IMR-90 (cell line): Measurements from ENCODE around the gene PRSS53. TPM values are rescaled to one million over a fixed set of nuclear protein-coding genes. Genes with fewer than 3 reads are reported as not detected.

Experiments
- ATAC-seq: fragments of 200-7000 bp; cut with Tn5 transposase; 2 replicates; pipeline ENCODE4 v1.9.1; 2020; ENCODE audit warnings: low read depth, mild to moderate bottlenecking, moderate library complexity
- BruUV-seq: library from RNA; stranded (reverse); fragments of 400-500 nt; replicated peaks from 2 replicates; lab custom pipeline; 2021; lab: Mats Ljungman, UMichigan
- CTCF ChIA-PET: fragments of 300-600 bp; formaldehyde crosslinking; extraction: SDS; loops from one replicate; lab custom pipeline; 2021; ENCODE audit warnings: antibody characterized with exemption; lab: Yijun Ruan, JAX
- POLR2A ChIA-PET: fragments of 300-600 bp; sonication (Branson Sonifier 250); formaldehyde crosslinking; loops from one replicate; lab custom pipeline; 2022; ENCODE audit warnings: antibody characterized with exemption; ENCODE audit not compliant: unreplicated experiment; lab: Charles Lee
- DNase-seq: peaks from one replicate; pipeline ENCODE4 v3.0.0; 2013
- H2AFZ ChIP-seq: replicated peaks from 2 replicates; pipeline ENCODE3; 2013; ENCODE audit warnings: low read length, mild to moderate bottlenecking; ENCODE audit not compliant: poor library complexity
- H2AK5ac ChIP-seq: 2 replicates; pipeline ENCODE4 v1.6.1; 2013; ENCODE audit warnings: low read depth, low read length, inconsistent platforms
- H2AK9ac ChIP-seq: replicated peaks from 2 replicates; pipeline ENCODE3; 2013; ENCODE audit warnings: mild to moderate bottlenecking, low read depth, low read length, moderate library complexity; ENCODE audit not compliant: poor library complexity
- H2BK120ac ChIP-seq: 2 replicates; pipeline ENCODE4 v1.6.1; 2013; ENCODE audit warnings: low read depth, low read length, inconsistent platforms
- H2BK15ac ChIP-seq: 3 replicates; pipeline ENCODE4 v1.6.1; 2013; ENCODE audit warnings: low read depth, low read length, inconsistent platforms
- H2BK20ac ChIP-seq: 2 replicates; pipeline ENCODE4 v1.6.1; 2013; ENCODE audit warnings: low read depth, mild to moderate bottlenecking, inconsistent platforms, low read length, moderate library complexity
- H2BK5ac ChIP-seq: 2 replicates; pipeline ENCODE4 v1.6.1; 2013; ENCODE audit warnings: mild to moderate bottlenecking, low read depth, low read length, inconsistent platforms; ENCODE audit not compliant: poor library complexity, severe bottlenecking
- H3K14ac ChIP-seq: replicated peaks from 2 replicates; pipeline ENCODE4 v1.6.1; 2013; ENCODE audit warnings: low read depth, low read length, inconsistent platforms
- H3K18ac ChIP-seq: 2 replicates; pipeline ENCODE4 v1.6.1; 2013; ENCODE audit warnings: low read depth, low read length, control low read depth
- H3K23ac ChIP-seq: 2 replicates; pipeline ENCODE4 v1.6.1; 2013; ENCODE audit warnings: low read depth, low read length, inconsistent platforms
- H3K27ac ChIP-seq: 2 replicates; pipeline ENCODE4 v1.5.1; 2013; ENCODE audit warnings: mild to moderate bottlenecking, control low read depth, low read length; ENCODE audit not compliant: insufficient read depth
- H3K27me3 ChIP-seq: 2 replicates; pipeline ENCODE4 v1.6.1; 2013; ENCODE audit warnings: low read length; ENCODE audit not compliant: control insufficient read depth, insufficient read depth
- H3K36me3 ChIP-seq: 2 replicates; pipeline ENCODE4 v1.6.1; 2013; ENCODE audit warnings: low read length, mixed read lengths; ENCODE audit not compliant: control insufficient read depth, insufficient read depth
- H3K4ac ChIP-seq: 2 replicates; pipeline ENCODE4 v1.6.1; 2013; ENCODE audit warnings: low read depth, low read length, inconsistent platforms
- H3K4me1 ChIP-seq: 2 replicates; pipeline ENCODE4 v1.6.1; 2013; ENCODE audit warnings: low read length, mixed read lengths; ENCODE audit not compliant: control insufficient read depth, insufficient read depth
- H3K4me2 ChIP-seq: 2 replicates; pipeline ENCODE4 v1.6.1; 2013; ENCODE audit warnings: low read depth, mild to moderate bottlenecking, control low read depth, low read length, moderate library complexity
- H3K4me3 ChIP-seq: 2 replicates; pipeline ENCODE4 v1.5.1; 2013; ENCODE audit warnings: low read depth, mild to moderate bottlenecking, control low read depth, low read length, moderate library complexity; ENCODE audit not compliant: insufficient read depth
- H3K56ac ChIP-seq: 2 replicates; pipeline ENCODE4 v1.6.1; 2013; ENCODE audit warnings: low read length, inconsistent platforms; ENCODE audit not compliant: insufficient read depth; ENCODE audit errors: extremely low read depth
- H3K79me1 ChIP-seq, 2 experiments: 2 replicates each; pipeline ENCODE4 v1.6.1; 2013; ENCODE audit warnings: low read length in 2 of 2, inconsistent platforms in 1 of 2, low read depth in 1 of 2
- H3K9ac ChIP-seq: 2 replicates; pipeline ENCODE4 v1.6.1; 2013; ENCODE audit warnings: low read depth, low read length, control low read depth
- H3K9me1 ChIP-seq: 2 replicates; pipeline ENCODE4 v1.6.1; 2013; ENCODE audit warnings: low read length, inconsistent platforms; ENCODE audit not compliant: insufficient read depth
- H3K9me3 ChIP-seq: 2 replicates; pipeline ENCODE4 v1.6.1; 2013; ENCODE audit warnings: low read length; ENCODE audit not compliant: control insufficient read depth, insufficient read depth
- H4K20me1 ChIP-seq: 2 replicates; pipeline ENCODE4 v1.6.1; 2013; ENCODE audit warnings: low read length, inconsistent platforms; ENCODE audit not compliant: insufficient read depth
- H4K5ac ChIP-seq: 2 replicates; pipeline ENCODE4 v1.6.1; 2013; ENCODE audit warnings: mild to moderate bottlenecking, low read depth, low read length, control low read depth
- H4K8ac ChIP-seq, 2 experiments: 2 replicates each; pipeline ENCODE4 v1.6.1; 2013; ENCODE audit warnings: low read depth in 2 of 2, low read length in 2 of 2, control low read depth in 1 of 2, inconsistent platforms in 1 of 2
- H4K91ac ChIP-seq: 2 replicates; pipeline ENCODE4 v1.6.1; 2013; ENCODE audit warnings: low read depth, low read length, inconsistent platforms; ENCODE audit not compliant: insufficient read depth
- CEBPB ChIP-seq: IDR thresholded peaks from 2 replicates; pipeline ENCODE4 v1.6.1; 2012; ENCODE audit warnings: low read depth, low read length, improper control_type of control experiment
- MXI1 ChIP-seq: IDR thresholded peaks from 2 replicates; pipeline ENCODE4 v1.6.1; 2012; ENCODE audit warnings: low read depth, mild to moderate bottlenecking, low read length, moderate library complexity, borderline replicate concordance
- USF2 ChIP-seq: fragments of 150-350 bp; IDR thresholded peaks from 2 replicates; pipeline ENCODE4 v1.6.1; 2017; ENCODE audit warnings: mild to moderate bottlenecking, antibody characterized with exemption, low read length, low read depth
- WGBS, 2 experiments: methylation state at CpG; one replicate each; pipeline versions ENCODE4 v1.1.5 to v1.1.7; 2013; ENCODE audit warnings: missing lambda C conversion rate in 2 of 2; ENCODE audit not compliant: insufficient read length in 1 of 2; ENCODE audit errors: extremely low coverage in 2 of 2; 5-methylcytosine and 5-hydroxymethylcytosine counted together
- dilution Hi-C: fragments of 300-500 bp; cut with HindIII; formaldehyde crosslinking; loops from one replicate; pipeline ENCODE4 v1.14.3; 2018; ENCODE audit warnings: low sequenced_read_pairs; ENCODE audit not compliant: unreplicated experiment
- in situ Hi-C: fragments of 300-500 bp; cut with MboI; formaldehyde crosslinking; loops from 3 replicates; pipeline ENCODE4 v1.14.3; 2019; ENCODE audit warnings: low sequenced_read_pairs, inconsistent platforms, mixed read lengths
- intact Hi-C: fragments of 100-400 bp; cut with micrococcal nuclease; formaldehyde crosslinking; loops from 2 replicates; pipeline ENCODE4 v1.10.0; 2022
- polyA plus RNA-seq, 3 experiments: library from polyadenylated mRNA; depleted of rRNA; stranded (reverse); fragments of >200 nt; gene quantifications; 2 replicates each; pipeline ENCODE4 v1.2.3, GENCODE V29; 2012; ENCODE audit warnings: low replicate concordance in 1 of 3
- total RNA-seq: library from RNA; depleted of rRNA; stranded (reverse); fragments of >200 nt; gene quantifications from 2 replicates; pipeline ENCODE4 v1.2.3, GENCODE V29; 2012

The PRSS53 gene
- total and polyA plus RNA-seq, 2 of the 4 experiments (the other 2 are of a cell fraction): 0.72 to 5.9 TPM

GRCh38 chr16:31074814-31075183 lies 13.9 kb downstream of the PRSS53 start:
- H3K27ac ChIP-seq: peak overlapping the region; percentile 77
- H4K8ac ChIP-seq: peak overlapping the region; percentile 30 to 89; a peak in 2 of 4 replicates
- H2BK20ac ChIP-seq: no peak overlapping the region
- H2BK120ac ChIP-seq: no peak overlapping the region
- peaks cover 6% of the 10 kb centered on the region for H3K4me1 ChIP-seq
- ChIA-PET POLR2A (no interaction called here), CTCF (interaction anchor here (1.0 kb wide), 1 partner anchor 17 kb away, joined by 4 read pairs; no protein-coding TSS in a partner anchor)
- no peak for ATAC-seq
- no peak overlapping the region for H2BK15ac ChIP-seq
- H3K9me1 ChIP-seq: no peaks in the 10 kb centered on the region
- intact Hi-C loops: loop anchor here (1.0 to 10.0 kb wide), 3 partner anchors 77 to 120 kb away; partner anchors contain the start of genes HSD3B7 and SETD1A
- H4K5ac ChIP-seq: peak overlapping the region; percentile 78
- H3K9me3 ChIP-seq: no peaks in the 10 kb centered on the region
- peak overlapping the region; percentile 75; the same call in 1 of the 2 replicates for H4K91ac ChIP-seq
- peak overlapping the region; percentile 50; the same call in 1 of the 2 replicates for H3K56ac ChIP-seq
- peak overlapping the region; percentile 90 for H3K4ac ChIP-seq
- no peaks in the 10 kb centered on the region for H3K27me3 ChIP-seq
- H2BK5ac ChIP-seq: peak overlapping the region; percentile 81
- dilution Hi-C loops: no loop called here
- H2AK5ac ChIP-seq: peak overlapping the region; percentile 92
- peaks cover 14 to 59% of the 10 kb centered on the region in 2 experiments for H3K79me1 ChIP-seq
- peak overlapping the region; percentile 91 for H2AFZ ChIP-seq
- H3K18ac ChIP-seq: no peak overlapping the region
- peak overlapping the region; percentile 84 for H3K9ac ChIP-seq
- in situ Hi-C loops: loop anchor here (10.0 kb wide), 1 partner anchor 390 kb away; no protein-coding TSS in a partner anchor
- peak overlapping the region; percentile 98 for H2AK9ac ChIP-seq
- H3K36me3 ChIP-seq: peaks cover 36% of the 10 kb centered on the region
- WGBS, 2 experiments: no CpG with 5 or more reads among the region's 7 CpGs
- H3K23ac ChIP-seq: peak overlapping the region; percentile 47
- H4K20me1 ChIP-seq: no peaks in the 10 kb centered on the region; the same call in 1 of the 2 replicates
- H3K14ac ChIP-seq: peak overlapping the region; percentile 80
- no TSS peak for BruUV-seq
- peak; percentile 12 for DNase-seq
- TF ChIP-seq CEBPB (peak; percentile 57), MXI1 (0 out of 2 replicates have a peak, but pooled peaks have one; percentile 22), USF2 (no peak)
- peak overlapping the region; percentile 81 for H3K4me3 ChIP-seq
- H3K4me2 ChIP-seq: peak overlapping the region; percentile 94
